Embryonic facial prominence (tissue), 1 donor: ENCODE results near the gene SPINK4.

Source experiments
- DNase-seq: peaks from one replicate; pipeline ENCODE4 v3.0.0-alpha.2; 2016; ENCODE audit errors: extremely low spot score

The SPINK4 gene, protein sequence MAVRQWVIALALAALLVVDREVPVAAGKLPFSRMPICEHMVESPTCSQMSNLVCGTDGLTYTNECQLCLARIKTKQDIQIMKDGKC

DNA sequence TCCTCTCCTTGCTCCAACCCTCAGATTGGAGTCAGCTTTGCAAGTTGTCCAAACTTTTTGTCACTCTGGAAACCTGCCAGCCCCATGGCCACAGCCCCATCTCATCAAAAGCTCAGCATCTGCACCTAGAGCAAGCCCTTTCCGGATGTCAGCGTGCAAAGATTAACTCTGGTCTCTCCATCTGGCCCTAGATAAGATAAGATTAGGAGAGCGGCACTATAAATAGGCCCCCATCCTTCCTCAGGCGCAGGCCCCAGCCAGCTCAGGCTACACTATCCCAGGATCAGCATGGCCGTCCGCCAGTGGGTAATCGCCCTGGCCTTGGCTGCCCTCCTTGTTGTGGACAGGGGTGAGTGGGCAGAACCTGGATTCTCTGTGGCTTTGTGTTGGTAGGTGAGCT is at the start of gene SPINK4:
Gene SPINK4, plus strand, starts transcription at position 247 of the 400 bp plus-strand sequence. Its CDS starts 42 bp downstream, at position 289.
- no peak for DNase-seq

- DNase-seq = no peak
Observed at GRCh38 chr9:33192493-33193255, 47.3 kb upstream of the SPINK4 start.

GRCh38 chr9:33193818-33194217 is 46.1 kb upstream of the SPINK4 start:
- no peak for DNase-seq

- DNase-seq = no peak
Observed at GRCh38 chr9:33196736-33197135, 43.2 kb upstream of the SPINK4 start.

DNA sequence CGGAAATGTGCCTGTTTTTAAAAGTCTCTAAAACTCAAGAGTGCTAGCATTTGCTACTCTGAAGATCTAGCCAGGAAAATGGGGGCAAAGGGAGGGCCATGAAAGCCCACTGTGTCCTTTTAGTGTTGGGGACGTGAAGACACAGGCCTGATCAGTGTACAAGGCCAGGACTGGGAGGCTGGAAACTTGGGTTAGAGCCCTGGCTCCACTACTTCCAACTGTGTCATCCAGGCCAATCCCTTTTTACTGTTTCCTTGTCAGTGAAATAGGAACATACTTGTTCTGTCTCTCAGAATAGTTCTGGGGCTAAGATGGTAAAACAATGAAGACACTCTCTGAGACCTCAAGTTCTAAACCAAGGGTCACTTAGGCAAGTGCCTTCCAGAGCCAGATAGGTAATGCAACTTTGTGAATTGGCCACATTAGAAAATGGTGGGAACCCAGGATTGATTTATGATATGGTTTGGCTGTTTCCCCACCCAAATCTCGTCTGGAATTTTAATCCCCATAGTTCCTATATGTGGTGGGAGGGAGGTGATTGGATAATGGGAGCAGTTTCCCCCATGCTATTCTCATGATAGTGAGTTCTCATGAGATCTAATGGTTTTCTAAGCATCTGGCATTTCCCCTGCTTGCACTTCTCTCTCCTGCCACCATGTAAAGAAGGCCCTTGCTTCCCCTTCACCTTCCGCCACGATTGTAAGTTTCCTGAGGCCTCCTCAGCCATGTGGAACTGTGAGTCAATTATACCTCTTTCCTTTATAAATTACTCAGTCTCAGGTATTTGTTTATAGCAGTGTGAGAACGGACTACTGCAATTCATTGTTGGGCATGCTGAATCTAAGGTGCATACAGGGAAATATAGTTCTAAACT is 42.5 kb upstream of the SPINK4 start:
- DNase-seq = no peak

DNA sequence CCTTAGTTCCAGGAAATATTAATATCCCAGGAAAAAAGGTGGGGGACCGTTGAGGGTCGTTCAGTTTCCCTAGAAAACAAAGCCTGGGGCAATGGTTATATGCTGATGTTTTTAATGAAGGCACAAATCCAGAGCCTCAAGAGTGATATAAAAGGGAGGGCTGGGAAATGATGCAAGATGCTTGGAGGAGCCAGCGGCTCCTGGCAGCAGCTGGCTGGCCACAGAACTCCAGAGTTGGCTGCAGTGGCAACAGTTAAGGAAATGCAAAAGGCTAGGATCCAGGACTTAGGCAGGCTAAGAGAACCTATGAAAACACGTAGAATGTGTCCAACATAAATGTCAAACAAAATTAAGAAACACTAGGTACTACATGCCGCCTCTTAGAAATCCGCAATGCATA is 41.8 kb upstream of the SPINK4 start:
- DNase-seq = no peak

GRCh38 chr9:33202018-33202417 is 37.9 kb upstream of the SPINK4 start:
- DNase-seq = no peak

DNA sequence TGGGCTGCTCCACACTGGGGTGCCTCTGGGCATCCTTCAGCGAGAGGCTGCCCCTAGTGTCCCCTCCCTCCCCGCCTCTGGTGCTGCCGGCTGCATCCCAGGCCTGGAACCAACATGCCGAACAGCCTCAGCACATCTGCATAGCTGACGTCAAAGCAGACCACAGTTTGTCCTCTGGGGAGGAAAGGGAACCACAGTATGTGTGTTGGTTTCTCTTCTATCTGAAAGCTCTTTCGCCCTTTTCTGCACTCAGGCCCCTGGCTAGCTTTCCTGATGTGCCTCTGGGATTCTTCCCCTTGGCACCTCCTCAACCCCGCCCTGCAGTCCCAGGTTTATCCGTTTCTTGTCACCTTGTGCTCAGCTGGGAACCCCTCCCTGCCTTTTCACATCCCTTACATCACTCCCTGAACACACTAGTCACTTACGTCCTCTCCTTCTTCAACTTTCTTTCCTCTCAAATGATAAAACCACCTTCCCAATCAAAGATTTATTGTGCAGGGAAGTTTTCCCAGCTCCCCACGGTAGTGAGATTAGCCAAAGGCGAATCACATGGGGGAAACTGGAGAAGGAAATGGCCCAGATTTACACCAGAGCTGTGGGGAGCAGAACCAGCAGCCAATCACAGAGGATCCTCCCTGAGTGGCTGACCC is 37.3 kb upstream of the SPINK4 start:
- DNase-seq = no peak

DNA sequence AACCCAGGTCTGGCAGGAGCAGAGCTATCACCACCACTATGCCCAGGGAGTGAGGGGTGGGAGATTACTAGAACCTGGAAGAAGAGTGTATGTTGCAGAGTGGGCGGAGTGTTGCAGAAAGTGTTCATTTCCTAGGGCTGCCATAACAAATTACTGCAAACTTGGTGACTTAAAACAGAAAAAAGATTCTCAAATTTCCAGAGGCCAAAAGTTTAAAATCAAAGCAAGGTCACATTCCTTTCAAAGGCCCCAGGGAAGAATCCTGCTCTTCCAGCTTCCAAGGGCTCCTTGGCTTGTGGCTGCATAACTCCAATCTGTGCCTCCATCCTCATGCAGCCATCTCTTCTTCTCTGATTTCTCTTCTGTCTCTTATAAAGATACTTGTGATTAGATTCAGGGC is 30.6 kb upstream of the SPINK4 start:
- DNase-seq = no peak

- no peak for DNase-seq
Observed at GRCh38 chr9:33210006-33210715, 29.8 kb upstream of the SPINK4 start.

DNA sequence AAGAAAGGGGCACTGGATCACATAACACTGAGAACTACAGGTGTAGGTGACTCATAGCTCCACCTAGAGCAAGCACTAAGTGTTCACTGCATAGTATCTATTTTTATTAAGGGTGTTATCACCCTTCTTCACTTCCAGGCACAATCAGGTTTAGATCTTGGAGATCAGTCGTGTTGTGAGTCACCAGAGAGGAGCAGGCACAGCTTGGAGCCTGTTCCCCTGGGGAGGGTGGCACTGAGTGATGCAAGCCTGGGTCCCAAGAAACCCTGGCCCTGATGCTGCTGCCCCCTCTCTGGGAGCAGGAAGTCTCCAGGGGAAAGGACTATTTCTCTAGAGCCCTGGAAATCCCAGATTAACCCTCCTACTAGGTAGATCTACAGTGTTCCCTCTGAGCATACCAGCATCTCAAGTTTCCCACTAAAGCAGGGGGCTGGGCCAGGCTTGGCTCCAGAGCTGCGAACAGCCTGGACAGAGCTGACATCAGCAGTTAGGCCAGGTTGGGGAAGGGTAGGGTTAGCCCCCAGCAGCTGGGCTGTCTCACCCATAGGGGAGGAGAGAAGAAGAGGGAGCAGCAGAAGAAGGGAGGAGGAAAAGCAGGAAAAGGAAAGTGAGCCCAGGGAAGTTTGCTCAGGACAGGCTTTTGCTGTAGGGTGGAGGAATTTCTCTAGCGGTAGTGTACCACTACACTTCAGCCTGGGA is 28.1 kb upstream of the SPINK4 start:
- no peak for DNase-seq

GRCh38 chr9:33220681-33221567 is 19.0 kb upstream of the SPINK4 start:
- DNase-seq = no peak

DNA sequence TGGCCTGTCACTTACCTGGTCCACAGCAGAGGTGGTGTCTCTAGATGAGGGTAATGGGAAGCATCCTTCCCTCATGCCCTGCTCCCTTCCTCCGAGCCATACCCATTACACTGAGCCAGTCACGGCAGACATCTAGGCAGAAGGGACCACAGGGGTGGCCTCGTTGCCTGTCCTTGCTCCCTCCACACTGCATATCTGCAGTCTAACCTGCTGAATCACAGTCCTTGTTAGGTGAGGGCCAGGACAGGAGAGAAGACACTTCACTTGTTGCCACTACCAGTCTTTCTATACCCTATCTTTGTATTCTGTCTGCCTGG is 18.4 kb upstream of the SPINK4 start:
- DNase-seq = no peak

GRCh38 chr9:33222031-33222430 is 17.9 kb upstream of the SPINK4 start:
- DNase-seq = no peak

DNA sequence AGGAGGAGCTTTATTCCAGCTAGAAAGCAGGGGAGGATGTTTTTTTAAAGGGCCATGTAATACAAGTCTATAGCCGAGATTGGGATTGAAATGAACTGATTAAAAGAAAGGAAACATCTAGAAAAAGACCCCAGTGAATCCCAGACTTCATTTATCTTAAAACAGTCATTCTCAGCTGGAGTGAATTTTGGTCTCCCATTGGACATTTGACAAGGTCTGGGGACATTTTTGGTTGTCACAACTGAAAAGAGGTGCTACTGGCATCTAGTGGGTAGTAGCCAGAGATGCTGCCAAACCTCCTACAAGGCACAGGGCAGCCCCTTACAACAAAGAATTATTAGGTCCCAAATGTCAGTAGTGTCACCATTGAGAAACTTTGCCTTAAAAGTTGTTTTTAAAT is 16.3 kb upstream of the SPINK4 start:
- DNase-seq = no peak

GRCh38 chr9:33225319-33226147 is 14.4 kb upstream of the SPINK4 start:
- peak; percentile 39 for DNase-seq

GRCh38 chr9:33227008-33227398 is 13.0 kb upstream of the SPINK4 start:
- no peak for DNase-seq

GRCh38 chr9:33227741-33228140 is 12.2 kb upstream of the SPINK4 start:
- DNase-seq = no peak

GRCh38 chr9:33228606-33229005 is 11.4 kb upstream of the SPINK4 start:
- DNase-seq = no peak
